Mucosa of descending colon (tissue), 3 donors: ENCODE measurements around the gene ARMC2. TPM values are rescaled to one million over a fixed set of nuclear protein-coding genes. Genes with fewer than 3 reads are reported as not detected.

Experiments
- ATAC-seq: fragments of 200-7000 bp; cut with Tn5 transposase; one replicate; pipeline ENCODE4 v1.9.1; 2020; ENCODE audit warnings: mild to moderate bottlenecking, moderate library complexity
- DNase-seq, 3 donors: peaks; one replicate each; pipeline ENCODE4 v3.0.0-alpha.2; 2020
- H3K36me3 ChIP-seq: fragments of 200-600 bp; one replicate; pipeline ENCODE4 v1.8.0; 2021; ENCODE audit warnings: low read depth, mild to moderate bottlenecking
- H3K4me1 ChIP-seq: fragments of 200-600 bp; one replicate; pipeline ENCODE4 v1.8.0; 2021; ENCODE audit warnings: low read depth, mild to moderate bottlenecking
- H3K4me3 ChIP-seq: fragments of 200-600 bp; one replicate; pipeline ENCODE4 v1.8.0; 2021; ENCODE audit warnings: mild to moderate bottlenecking
- H3K9me3 ChIP-seq: fragments of 200-600 bp; one replicate; pipeline ENCODE4 v1.8.0; 2021; ENCODE audit warnings: mild to moderate bottlenecking
- CTCF ChIP-seq: fragments of 200-600 bp; IDR thresholded peaks from one replicate; pipeline ENCODE4 v1.8.0; 2022; ENCODE audit warnings: antibody characterized with exemption, mild to moderate bottlenecking
- intact Hi-C, 2 donors: fragments of 100-400 bp; cut with DNase I in 1 of 2; cut with micrococcal nuclease in 1 of 2; formaldehyde crosslinking; loops; one replicate each; pipeline versions ENCODE4 v1.11.0 to v1.11.1; 2022; cut with DNase I, micrococcal nuclease
- total RNA-seq, 3 donors: library from RNA; stranded (reverse); fragmentation: NEBNext Ultra II Directional in 2 of 3; extraction: Animal tissue kit (Norgen Biotek cat#: 25700) in 2 of 3; gene quantifications; one replicate each; pipeline versions ENCODE4 v1.2.1 to v1.2.4, GENCODE V29; 2021 to 2023
- donor health status: DM: no; HTN: no; CAD: no; lungs with moderate emphysema.
- donor health status: DM: no; HTN: no; CAD: no.
- donor health status: DM: no; HTN: yes; CAD: no.

Gene ARMC2
- total RNA-seq, 3 donors from 2014 or later = 3.5 to 5.5 (median 4.8) TPM

GRCh38 chr6:108982154-108983113, 134.2 kb downstream of the ARMC2 start:
- no peak for TF ChIP-seq CTCF
- Histone ChIP-seq H3K9me3 (peaks cover 6% of the 10 kb centered on the region), H3K4me3 (no peak overlapping the region), H3K4me1 (no peaks in the 10 kb centered on the region), H3K36me3 (no peaks in the 10 kb centered on the region)
- intact Hi-C loops = no loop called here
- ATAC-seq (no peak), DNase-seq (no peak)

- intact Hi-C loops = no loop called here
- DNase-seq (no peak), ATAC-seq (no peak)
- TF ChIP-seq CTCF = no peak
- Histone ChIP-seq H3K9me3 (peaks cover 6% of the 10 kb centered on the region), H3K36me3 (no peaks in the 10 kb centered on the region), H3K4me3 (no peak overlapping the region), H3K4me1 (no peaks in the 10 kb centered on the region)
These were observed 134.9 kb downstream of the ARMC2 start for GRCh38 chr6:108983151-108983550.

- H3K9me3 ChIP-seq = peaks cover 5% of the 10 kb centered on the region
- no peaks in the 10 kb centered on the region for H3K36me3 ChIP-seq
- ATAC-seq (no peak), DNase-seq (no peak)
- intact Hi-C loops = no loop called here
- peaks cover 2% of the 10 kb centered on the region for H3K4me1 ChIP-seq
- no peak for TF ChIP-seq CTCF
- H3K4me3 ChIP-seq = no peak overlapping the region
These were observed 137.1 kb downstream of the ARMC2 start for GRCh38 chr6:108985301-108985700.

GRCh38 chr6:108987156-108987555, 138.9 kb downstream of the ARMC2 start:
- DNase-seq = no peak
- no peaks in the 10 kb centered on the region for H3K36me3 ChIP-seq
- H3K9me3 ChIP-seq = no peaks in the 10 kb centered on the region
- intact Hi-C loops = no loop called here
- H3K4me3 ChIP-seq = no peak overlapping the region
- TF ChIP-seq CTCF = no peak
- H3K4me1 ChIP-seq = peaks cover 5% of the 10 kb centered on the region
- no peak for ATAC-seq

GRCh38 chr6:108988296-108988695, 140.1 kb downstream of the ARMC2 start:
- Histone ChIP-seq H3K36me3 (no peaks in the 10 kb centered on the region), H3K4me3 (no peak overlapping the region), H3K9me3 (no peaks in the 10 kb centered on the region), H3K4me1 (peaks cover 5% of the 10 kb centered on the region)
- ATAC-seq (no peak), DNase-seq (no peak)
- intact Hi-C loops = no loop called here
- TF ChIP-seq CTCF = no peak
